Epithelial cell of esophagus (primary cell): ENCODE measurements around the gene PPP1R12B.

Experiments used
- DNase-seq: peaks from one replicate; pipeline ENCODE4 v3.0.0; 2010; ENCODE audit warnings: low read depth
- H3K4me3 ChIP-seq: 2 replicates; pipeline ENCODE4 v1.5.1; 2011; ENCODE audit warnings: mild to moderate bottlenecking, low read length, control low read depth
- TF ChIP-seq, protein P1 (sequence below): IDR thresholded peaks from 2 replicates; pipeline ENCODE4 v1.5.1; 2011; ENCODE audit warnings: low read depth, mild to moderate bottlenecking, low read length, control low read depth, inconsistent platforms; ENCODE audit not compliant: insufficient read depth; ENCODE audit errors: missing control alignments

The PPP1R12B gene, protein sequence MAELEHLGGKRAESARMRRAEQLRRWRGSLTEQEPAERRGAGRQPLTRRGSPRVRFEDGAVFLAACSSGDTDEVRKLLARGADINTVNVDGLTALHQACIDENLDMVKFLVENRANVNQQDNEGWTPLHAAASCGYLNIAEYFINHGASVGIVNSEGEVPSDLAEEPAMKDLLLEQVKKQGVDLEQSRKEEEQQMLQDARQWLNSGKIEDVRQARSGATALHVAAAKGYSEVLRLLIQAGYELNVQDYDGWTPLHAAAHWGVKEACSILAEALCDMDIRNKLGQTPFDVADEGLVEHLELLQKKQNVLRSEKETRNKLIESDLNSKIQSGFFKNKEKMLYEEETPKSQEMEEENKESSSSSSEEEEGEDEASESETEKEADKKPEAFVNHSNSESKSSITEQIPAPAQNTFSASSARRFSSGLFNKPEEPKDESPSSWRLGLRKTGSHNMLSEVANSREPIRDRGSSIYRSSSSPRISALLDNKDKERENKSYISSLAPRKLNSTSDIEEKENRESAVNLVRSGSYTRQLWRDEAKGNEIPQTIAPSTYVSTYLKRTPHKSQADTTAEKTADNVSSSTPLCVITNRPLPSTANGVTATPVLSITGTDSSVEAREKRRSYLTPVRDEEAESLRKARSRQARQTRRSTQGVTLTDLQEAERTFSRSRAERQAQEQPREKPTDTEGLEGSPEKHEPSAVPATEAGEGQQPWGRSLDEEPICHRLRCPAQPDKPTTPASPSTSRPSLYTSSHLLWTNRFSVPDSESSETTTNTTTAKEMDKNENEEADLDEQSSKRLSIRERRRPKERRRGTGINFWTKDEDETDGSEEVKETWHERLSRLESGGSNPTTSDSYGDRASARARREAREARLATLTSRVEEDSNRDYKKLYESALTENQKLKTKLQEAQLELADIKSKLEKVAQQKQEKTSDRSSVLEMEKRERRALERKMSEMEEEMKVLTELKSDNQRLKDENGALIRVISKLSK

GRCh38 chr1:202348509-202349205, at the start of gene PPP1R12B:
Gene PPP1R12B, plus strand, starts transcription at chr1:202348699. Its CDS starts 153 bp downstream, at chr1:202348852.
- DNase-seq = peak; percentile 99
- TF ChIP-seq, protein P1, sequence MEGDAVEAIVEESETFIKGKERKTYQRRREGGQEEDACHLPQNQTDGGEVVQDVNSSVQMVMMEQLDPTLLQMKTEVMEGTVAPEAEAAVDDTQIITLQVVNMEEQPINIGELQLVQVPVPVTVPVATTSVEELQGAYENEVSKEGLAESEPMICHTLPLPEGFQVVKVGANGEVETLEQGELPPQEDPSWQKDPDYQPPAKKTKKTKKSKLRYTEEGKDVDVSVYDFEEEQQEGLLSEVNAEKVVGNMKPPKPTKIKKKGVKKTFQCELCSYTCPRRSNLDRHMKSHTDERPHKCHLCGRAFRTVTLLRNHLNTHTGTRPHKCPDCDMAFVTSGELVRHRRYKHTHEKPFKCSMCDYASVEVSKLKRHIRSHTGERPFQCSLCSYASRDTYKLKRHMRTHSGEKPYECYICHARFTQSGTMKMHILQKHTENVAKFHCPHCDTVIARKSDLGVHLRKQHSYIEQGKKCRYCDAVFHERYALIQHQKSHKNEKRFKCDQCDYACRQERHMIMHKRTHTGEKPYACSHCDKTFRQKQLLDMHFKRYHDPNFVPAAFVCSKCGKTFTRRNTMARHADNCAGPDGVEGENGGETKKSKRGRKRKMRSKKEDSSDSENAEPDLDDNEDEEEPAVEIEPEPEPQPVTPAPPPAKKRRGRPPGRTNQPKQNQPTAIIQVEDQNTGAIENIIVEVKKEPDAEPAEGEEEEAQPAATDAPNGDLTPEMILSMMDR = no peak
- peak within 1 kb of the TSS; percentile 95 for H3K4me3 ChIP-seq

GRCh38 chr1:202302166-202302565, 46.3 kb upstream of the PPP1R12B start:
- TF ChIP-seq, protein P1 = no peak
- DNase-seq = no peak
- no peak overlapping the region for H3K4me3 ChIP-seq

DNA sequence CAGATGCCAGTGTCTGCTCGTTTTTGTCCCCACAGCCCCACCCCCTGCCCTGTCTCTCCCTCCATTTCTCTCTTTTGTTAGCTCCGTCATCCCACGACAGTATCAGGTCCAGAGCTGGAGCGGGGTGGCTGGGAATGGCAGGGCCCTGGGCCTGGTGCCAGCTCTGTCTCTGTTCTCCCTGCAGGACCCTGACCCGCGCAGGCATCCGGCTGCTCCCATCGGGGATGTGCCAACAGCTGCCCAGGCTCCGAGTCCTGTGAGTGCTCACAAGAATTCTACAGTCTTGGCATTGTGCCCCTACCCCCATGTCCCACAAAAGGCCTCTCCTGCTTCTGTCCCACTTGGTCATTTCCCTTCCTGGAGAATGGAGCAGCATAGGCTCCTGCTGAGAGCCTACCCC, 44.1 kb upstream of the PPP1R12B start:
- H3K4me3 ChIP-seq = no peak overlapping the region
- TF ChIP-seq, protein P1 = no peak
- no peak for DNase-seq

- no peak for DNase-seq
- H3K4me3 ChIP-seq = no peak overlapping the region
- TF ChIP-seq, protein P1 = no peak
Observed at GRCh38 chr1:202305168-202305567, 43.3 kb upstream of the PPP1R12B start.

DNA sequence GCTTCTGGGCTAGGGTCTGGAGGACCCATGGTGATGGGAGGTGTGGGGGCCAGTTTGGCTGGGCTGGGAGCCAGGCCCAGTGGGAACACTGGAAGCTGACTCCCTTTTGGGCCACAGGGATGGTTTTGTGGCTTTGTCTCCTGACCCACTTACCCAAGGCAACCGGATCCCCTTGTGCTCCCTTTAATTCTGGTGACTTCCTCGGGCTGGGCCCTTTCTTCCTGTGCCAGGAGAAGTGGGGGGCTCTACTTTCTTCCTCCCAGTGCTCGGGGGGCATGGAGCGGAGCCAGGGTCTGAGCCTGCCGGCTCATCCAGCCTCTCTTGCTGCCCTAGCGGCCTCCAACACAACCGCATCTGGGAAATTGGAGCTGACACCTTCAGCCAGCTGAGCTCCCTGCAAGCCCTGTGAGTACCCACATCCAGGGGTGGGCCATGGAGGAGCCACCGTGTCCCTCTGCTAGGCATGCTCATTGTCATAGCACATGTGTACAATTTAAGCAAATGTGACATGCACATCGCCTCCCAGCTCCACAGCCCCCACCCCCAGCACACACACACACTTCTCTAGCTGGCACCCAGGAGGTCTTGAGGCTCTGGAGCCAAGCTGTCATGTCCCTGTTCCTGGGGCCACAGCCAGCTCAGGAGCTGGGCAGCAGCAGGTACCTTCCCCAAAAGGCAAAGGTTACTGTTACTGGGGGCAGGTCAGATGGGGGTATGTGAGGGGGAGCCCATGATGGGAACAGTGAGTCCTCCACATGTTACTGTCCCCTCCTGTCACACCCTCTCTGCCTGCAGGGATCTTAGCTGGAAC, 41.8 kb upstream of the PPP1R12B start:
- TF ChIP-seq, protein P1 = no peak
- H3K4me3 ChIP-seq = no peak overlapping the region
- no peak for DNase-seq
